ENCODE measurements around the gene PPP1R7. TPM values are rescaled to one million over a fixed set of nuclear protein-coding genes. Genes with fewer than 3 reads are reported as not detected.

The PPP1R7 gene
- total and polyA plus RNA-seq, 2 of the 4 experiments (the other 2 are of a cell fraction) = 60.8 to 70.0 TPM

- Histone ChIP-seq H3K4me3 (ENCODE audit: insufficient read depth, low read depth, low read length) (no peak overlapping the region), H3K9me1 (ENCODE audit: insufficient read depth, low read length) (peaks cover 2% of the 10 kb centered on the region; the same call in 1 of the 2 replicates), H4K20me1 (ENCODE audit: insufficient read depth, low read length) (peaks cover 4% of the 10 kb centered on the region; the same call in 1 of the 2 replicates), H4K91ac (ENCODE audit: insufficient read depth, low read depth, low read length) (no peak overlapping the region), H3K14ac (replicated peaks; ENCODE audit: low read depth, low read length) (no peak overlapping the region), H3K36me3 (ENCODE audit: control insufficient read depth, insufficient read depth, low read length) (no peaks in the 10 kb centered on the region), H3K4me1 (ENCODE audit: control insufficient read depth, insufficient read depth, low read length) (peaks cover 4% of the 10 kb centered on the region; the same call in 1 of the 2 replicates), H3K9me3 (ENCODE audit: control insufficient read depth, insufficient read depth, low read length) (no peaks in the 10 kb centered on the region), H3K4me2 (ENCODE audit: low read depth, low read length) (no peak overlapping the region), H3K4ac (ENCODE audit: low read depth, low read length) (no peak overlapping the region), H2BK15ac (ENCODE audit: low read depth, low read length) (no peak overlapping the region), H2AFZ (replicated peaks; ENCODE audit: low read length, poor library complexity) (no peak overlapping the region), H3K27me3 (ENCODE audit: control insufficient read depth, insufficient read depth, low read length) (peaks cover 24% of the 10 kb centered on the region; the same call in 1 of the 2 replicates), H2BK120ac (ENCODE audit: low read depth, low read length) (no peak overlapping the region), H3K9ac (ENCODE audit: low read depth, low read length) (no peak overlapping the region), H3K79me1 (ENCODE audit: low read depth in 1 of 2, low read length in 2 of 2) (peaks cover 0 to 7% of the 10 kb centered on the region in 2 experiments; a peak in 1 of 4 replicates), H2BK20ac (ENCODE audit: low read depth, low read length) (no peak overlapping the region), H2AK5ac (ENCODE audit: low read depth, low read length) (no peak overlapping the region), H4K8ac (ENCODE audit: low read depth in 2 of 2, low read length in 2 of 2) (no peak overlapping the region), H3K27ac (ENCODE audit: insufficient read depth, low read length) (no peak overlapping the region), H3K56ac (ENCODE audit: extremely low read depth, insufficient read depth, low read length) (no peak overlapping the region), H2AK9ac (replicated peaks; ENCODE audit: low read depth, low read length, poor library complexity) (no peak overlapping the region), H3K23ac (ENCODE audit: low read depth, low read length) (no peak overlapping the region), H2BK5ac (ENCODE audit: low read depth, low read length, poor library complexity, severe bottlenecking) (no peak overlapping the region), H3K18ac (ENCODE audit: low read depth, low read length) (no peak overlapping the region), H4K5ac (ENCODE audit: low read depth, low read length) (no peak overlapping the region)
- CTCF ChIA-PET = no interaction called here
- BruUV-seq (replicated peaks) = no TSS peak
- POLR2A ChIA-PET (ENCODE audit: unreplicated experiment) = no interaction called here
- dilution Hi-C loops (cut with HindIII; ENCODE audit: low sequenced_read_pairs, unreplicated experiment) = no loop called here
- in situ Hi-C loops (cut with MboI; ENCODE audit: low sequenced_read_pairs) = no loop called here
- ATAC-seq (ENCODE audit: low read depth) (no peak), DNase-seq (no peak)
- WGBS, 2 experiments (ENCODE audit: extremely low coverage in 2 of 2, insufficient read length in 1 of 2) = 82% methylated on average over 4 of the region's 12 CpGs; no CpG with 5 or more reads in 1 of the 2 experiments
- intact Hi-C loops (cut with micrococcal nuclease) = loop anchor here (5.0 kb wide), 2 partner anchors 302 to 362 kb away; no protein-coding TSS in a partner anchor
- TF ChIP-seq MAFK (IDR thresholded peaks at IDR 0.05; ENCODE audit: low read depth, low read length) (no peak), POLR2A (IDR thresholded peaks at IDR 0.05; ENCODE audit: low read depth, low read length) (no peak), RFX5 (IDR thresholded peaks at IDR 0.05; ENCODE audit: low read depth, low read length) (no peak), FOS (IDR thresholded peaks at IDR 0.05; ENCODE audit: low read depth, low read length) (no peak), USF2 (IDR thresholded peaks at IDR 0.05; ENCODE audit: low read depth, low read length) (no peak), CHD1 (IDR thresholded peaks at IDR 0.05; ENCODE audit: low read depth, low read length) (no peak), BHLHE40 (IDR thresholded peaks at IDR 0.05; ENCODE audit: low read depth, low read length) (no peak), ELK1 (IDR thresholded peaks at IDR 0.05; ENCODE audit: borderline replicate concordance, low read depth, low read length) (no peak), NFE2L2 (IDR thresholded peaks at IDR 0.05; ENCODE audit: low read depth, low read length) (no peak), MXI1 (IDR thresholded peaks at IDR 0.05; ENCODE audit: borderline replicate concordance, low read depth, low read length) (no peak), MAZ (IDR thresholded peaks at IDR 0.05; ENCODE audit: borderline replicate concordance, low read depth, low read length) (no peak)
These were observed 64.5 kb downstream of the PPP1R7 start for GRCh38 chr2:241214766-241215165.

All from IMR-90 (cell line).